Right cardiac atrium (tissue), 5 donors: ENCODE data around the gene MYBPHL. TPM values are rescaled to one million over a fixed set of nuclear protein-coding genes. Genes with fewer than 3 reads are reported as not detected.
"Not testable (repeated sequence)": the region's sequence is repeated elsewhere in the genome, so short reads cannot be mapped to it uniquely, and the experiment has no call there.

Experiments used
- ATAC-seq, 2 donors: fragments of 200-7000 bp; cut with Tn5 transposase; one replicate each; pipeline versions ENCODE4 v1.8.0 to v1.9.1; 2020; ENCODE audit warnings: moderate library complexity in 2 of 2, mild to moderate bottlenecking in 1 of 2
- DNase-seq, 3 donors: peaks; one replicate each; pipeline ENCODE4 v3.0.0-alpha.2; 2020
- H3K27ac ChIP-seq: one replicate; pipeline ENCODE4 v1.5.1; 2013; ENCODE audit warnings: mild to moderate bottlenecking, low read length, control low read depth, moderate library complexity
- H3K27me3 ChIP-seq: one replicate; pipeline ENCODE4 v1.6.1; 2013; ENCODE audit not compliant: control insufficient read depth, insufficient read depth
- H3K4me1 ChIP-seq: one replicate; pipeline ENCODE4 v1.6.1; 2013; ENCODE audit warnings: low read length; ENCODE audit not compliant: control insufficient read depth, insufficient read depth
- H3K4me3 ChIP-seq: one replicate; pipeline ENCODE4 v1.5.1; 2013; ENCODE audit warnings: low read length, control low read depth
- H3K9me3 ChIP-seq: one replicate; pipeline ENCODE4 v1.6.1; 2013; ENCODE audit warnings: low read length; ENCODE audit not compliant: control insufficient read depth
- WGBS: extraction: QIAGEN DNeasy Blood & Tissue Kit; methylation state at CpG from one replicate; pipeline ENCODE4 v1.1.7; 2013; 5-methylcytosine and 5-hydroxymethylcytosine counted together
- intact Hi-C, 4 donors: fragments of 100-400 bp; cut with DNase I; formaldehyde crosslinking; loops; one replicate each; pipeline versions ENCODE4 v1.11.0 to v1.14.0; 2022 to 2023
- polyA plus RNA-seq: library from polyadenylated mRNA; stranded (reverse); fragments of 200-250 nt; gene quantifications from one replicate; pipeline ENCODE4 v1.2.3, GENCODE V29; 2013
- total RNA-seq, 4 donors: library from RNA; stranded (reverse); fragmentation: NEBNext Ultra II Directional; extraction: Animal tissue kit (Norgen Biotek cat#: 25700); gene quantifications; one replicate each; pipeline ENCODE4 v1.2.1, GENCODE V29; 2021
- donor health status: healthy with polysubstance abuse.
- donor health status: DM: no; HTN: yes; CAD: no.
- donor health status: DM: no; HTN: no; CAD: no.
- donor health status: DM: no; HTN: yes; CAD: no; lungs with severe emphysema.
- donor health status: DM: yes; HTN: yes; CAD: no.

Gene MYBPHL
- total and polyA plus RNA-seq, 5 donors: 115 to 521 (median 264) TPM

GRCh38 chr1:109294481-109294880 is 12.3 kb downstream of the MYBPHL start:
- 71% methylated on average over 4 of the region's 4 CpGs for WGBS
- Histone ChIP-seq H3K9me3 (no peaks in the 10 kb centered on the region), H3K27me3 (no peaks in the 10 kb centered on the region), H3K4me1 (peaks cover 14% of the 10 kb centered on the region), H3K4me3 (no peak overlapping the region), H3K27ac (no peak overlapping the region)
- DNase-seq (no peak), ATAC-seq (no peak)
- intact Hi-C loops: no loop called here

GRCh38 chr1:109293026-109293425 is 13.8 kb downstream of the MYBPHL start:
- Histone ChIP-seq H3K27ac (no peak overlapping the region), H3K9me3 (no peaks in the 10 kb centered on the region), H3K4me1 (peaks cover 3% of the 10 kb centered on the region), H3K4me3 (no peak overlapping the region), H3K27me3 (no peaks in the 10 kb centered on the region)
- DNase-seq: no peak
- 84% methylated on average over 2 of the region's 2 CpGs for WGBS
- intact Hi-C loops: no loop called here
- no peak for ATAC-seq

- no peak overlapping the region for H3K27ac ChIP-seq
- WGBS: 75% methylated on average over 9 of the region's 9 CpGs
- peaks cover 2% of the 10 kb centered on the region for H3K4me1 ChIP-seq
- H3K27me3 ChIP-seq: no peaks in the 10 kb centered on the region
- H3K4me3 ChIP-seq: no peak overlapping the region
- ATAC-seq (no peak), DNase-seq (no peak)
- no peaks in the 10 kb centered on the region for H3K9me3 ChIP-seq
- intact Hi-C loops: no loop called here
Observed at GRCh38 chr1:109292364-109292763, 14.4 kb downstream of the MYBPHL start.

- Histone ChIP-seq H3K9me3 (no peaks in the 10 kb centered on the region), H3K27me3 (no peaks in the 10 kb centered on the region), H3K27ac (peak overlapping the region; percentile 2), H3K4me1 (peaks cover 2% of the 10 kb centered on the region), H3K4me3 (no peak overlapping the region)
- ATAC-seq (no peak), DNase-seq (peak in 2 of 3 donors; percentile 69 to 80)
- WGBS: 56% methylated on average over 6 of the region's 6 CpGs
- intact Hi-C loops: no loop called here
Observed at GRCh38 chr1:109290998-109291397, 15.8 kb downstream of the MYBPHL start.

- DNase-seq (no peak), ATAC-seq (no peak)
- intact Hi-C loops: no loop called here
- Histone ChIP-seq H3K27me3 (no peaks in the 10 kb centered on the region), H3K27ac (no peak overlapping the region), H3K4me3 (no peak overlapping the region), H3K4me1 (peaks cover 2% of the 10 kb centered on the region), H3K9me3 (no peaks in the 10 kb centered on the region)
- 95% methylated on average over 1 of the region's 1 CpG for WGBS
Observed at GRCh38 chr1:109290137-109290536, 16.7 kb downstream of the MYBPHL start.

GRCh38 chr1:109286762-109287161 is 20.0 kb downstream of the MYBPHL start:
- intact Hi-C loops: not testable (repeated sequence)

GRCh38 chr1:109283748-109284600 is 22.8 kb downstream of the MYBPHL start:
- no peaks in the 10 kb centered on the region for H3K27me3 ChIP-seq
- ATAC-seq: no peak
- intact Hi-C loops: loop anchor here in 1 of 4 donors (2.0 kb wide), 1 partner anchor 23 kb away; the partner anchor contains the start of gene MYBPHL
- WGBS: 43% methylated on average over 17 of the region's 17 CpGs
- H3K4me3 ChIP-seq: peak overlapping the region; percentile 44
- peaks cover 8% of the 10 kb centered on the region for H3K4me1 ChIP-seq
- H3K9me3 ChIP-seq: no peaks in the 10 kb centered on the region
- no peak for DNase-seq
- H3K27ac ChIP-seq: peak overlapping the region; percentile 65

More at GRCh38 chr1:109286762-109287161, 20.0 kb downstream of the MYBPHL start:
- 87% methylated on average over 5 of the region's 5 CpGs for WGBS
- not testable (repeated sequence) for H3K27me3 ChIP-seq, DNase-seq, H3K9me3 ChIP-seq, H3K4me3 ChIP-seq, H3K27ac ChIP-seq, H3K4me1 ChIP-seq, ATAC-seq

- peak within 1 kb of the TSS; percentile 44 for H3K4me3 ChIP-seq
- intact Hi-C loops: loop anchor here in 1 of 4 donors (2.0 kb wide), 1 partner anchor 24 kb away; the partner anchor contains the start of gene MYBPHL
- DNase-seq: peak; percentile 97 to 98 (median 98)
- peak; percentile 99 for ATAC-seq
- peaks cover 8% of the 10 kb centered on the region for H3K4me1 ChIP-seq
- no peaks in the 10 kb centered on the region for H3K27me3 ChIP-seq
- no peaks in the 10 kb centered on the region for H3K9me3 ChIP-seq
- peak within 1 kb of the TSS; percentile 65 for H3K27ac ChIP-seq
- under 1% methylated on average over 56 of the region's 56 CpGs for WGBS
Observed at GRCh38 chr1:109282952-109283747, 23.7 kb downstream of the MYBPHL start, which contains the start of gene PSRC1. TSS of gene PSRC1 (minus strand) at chr1:109283145.

- peak overlapping the region; percentile 44 for H3K4me3 ChIP-seq
- intact Hi-C loops: loop anchor here in 1 of 4 donors (2.0 kb wide), 1 partner anchor 24 kb away; the partner anchor contains the start of gene MYBPHL
- whole genome bisulfite sequencing: 12% methylated on average over 10 of the region's 10 CpGs
- no peaks in the 10 kb centered on the region for H3K9me3 ChIP-seq
- H3K27me3 ChIP-seq: no peaks in the 10 kb centered on the region
- H3K27ac ChIP-seq: no peak overlapping the region
- ATAC-seq (no peak), DNase-seq (no peak)
- peaks cover 8% of the 10 kb centered on the region for H3K4me1 ChIP-seq
Observed at GRCh38 chr1:109282497-109282951, 24.3 kb downstream of the MYBPHL start.

GRCh38 chr1:109281680-109282496 is 24.9 kb downstream of the MYBPHL start:
- peak overlapping the region; percentile 12 for H3K4me3 ChIP-seq
- no peak overlapping the region for H3K27ac ChIP-seq
- H3K9me3 ChIP-seq: no peaks in the 10 kb centered on the region
- WGBS: 49% methylated on average over 28 of the region's 28 CpGs
- DNase-seq (no peak), ATAC-seq (no peak)
- intact Hi-C loops: loop anchor here in 1 of 4 donors (2.0 kb wide), 1 partner anchor 25 kb away; the partner anchor contains the start of gene MYBPHL
- peaks cover 10% of the 10 kb centered on the region for H3K4me1 ChIP-seq
- no peaks in the 10 kb centered on the region for H3K27me3 ChIP-seq
